ENCODE measurements around the gene PHF2. TPM values are rescaled to one million over a fixed set of nuclear protein-coding genes. Genes with fewer than 3 reads are reported as not detected.

The PHF2 gene
- total and polyA plus RNA-seq, 4 experiments from 2014 or later, result 0.48 to 41.2 (median 21.0) TPM

- intact Hi-C loops (cut with micrococcal nuclease), result no loop called here
- Mint-ChIP-seq H3K4me3 (no peak overlapping the region), H3K4me1 (peaks cover 0 to 1% (median 0%) of the 10 kb centered on the region in 4 donors), H3K27ac (no peak overlapping the region), H3K36me3 (peaks cover 9 to 33% of the 10 kb centered on the region in 2 donors), H3K27me3 (no peaks in the 10 kb centered on the region), H3K9me3 (no peaks in the 10 kb centered on the region)
- ChIA-PET CTCF (ENCODE audit: partially characterized antibody) (no interaction called here), POLR2A (ENCODE audit: partially characterized antibody) (no interaction called here)
- Histone ChIP-seq H3K4me3 (ENCODE audit: low read length in 2 of 2) (no peak overlapping the region), H3K27me3 (ENCODE audit: insufficient read depth, low read length) (no peaks in the 10 kb centered on the region), H3K27ac (ENCODE audit: low read depth, low read length) (no peak overlapping the region), H3K36me3 (ENCODE audit: insufficient read depth, low read length) (peaks cover 8% of the 10 kb centered on the region), H3K9me3 (ENCODE audit: control insufficient read depth in 1 of 2, low read length in 2 of 2) (no peaks in the 10 kb centered on the region), H3K4me1 (ENCODE audit: insufficient read depth, low read length) (no peaks in the 10 kb centered on the region)
- no peak for DNase-seq
These were observed 90.6 kb downstream of the PHF2 start for GRCh38 chr9:93667006-93667405.

DNA sequence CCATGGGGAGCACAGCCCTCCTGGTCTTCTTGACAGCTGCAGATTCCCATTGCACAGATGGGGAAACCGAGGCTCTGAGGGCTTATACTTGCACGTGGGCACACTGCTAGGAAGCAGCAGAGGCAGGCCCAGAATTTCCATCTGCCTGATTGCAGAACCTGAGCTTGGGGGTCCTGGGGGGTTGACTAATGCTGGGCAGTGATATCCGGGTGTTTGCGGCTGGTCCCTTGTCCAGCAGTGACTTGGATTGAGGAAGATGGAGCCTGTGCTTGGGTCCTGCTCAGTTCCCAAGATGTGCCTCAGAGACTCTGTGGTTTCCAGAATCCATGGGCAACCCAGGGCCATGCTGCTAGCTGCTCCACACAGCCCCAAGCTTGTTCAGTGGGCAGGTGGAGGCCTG, 91.2 kb downstream of the PHF2 start:
- no peak for DNase-seq
- H3K4me3 Mint-ChIP-seq, result no peak overlapping the region
- CTCF ChIA-PET (ENCODE audit: partially characterized antibody), result no interaction called here
- peaks cover 11 to 34% of the 10 kb centered on the region in 2 donors for H3K36me3 Mint-ChIP-seq
- H3K36me3 ChIP-seq (ENCODE audit: insufficient read depth, low read length), result peaks cover 1% of the 10 kb centered on the region
- no peak overlapping the region for H3K4me3 ChIP-seq (ENCODE audit: low read length in 2 of 2)
- H3K27me3 ChIP-seq (ENCODE audit: insufficient read depth, low read length), result no peaks in the 10 kb centered on the region
- peak overlapping the region in 1 of 7 donors; percentile 30 for H3K27ac Mint-ChIP-seq
- no peak overlapping the region for H3K27ac ChIP-seq (ENCODE audit: low read depth, low read length)
- H3K9me3 ChIP-seq (ENCODE audit: control insufficient read depth in 1 of 2, low read length in 2 of 2), result no peaks in the 10 kb centered on the region
- no peaks in the 10 kb centered on the region for H3K27me3 Mint-ChIP-seq
- POLR2A ChIA-PET (ENCODE audit: partially characterized antibody), result no interaction called here
- H3K4me1 ChIP-seq (ENCODE audit: insufficient read depth, low read length), result no peaks in the 10 kb centered on the region
- no peaks in the 10 kb centered on the region for H3K9me3 Mint-ChIP-seq
- intact Hi-C loops (cut with micrococcal nuclease), result no loop called here
- H3K4me1 Mint-ChIP-seq, result peaks cover 0 to 1% (median 0%) of the 10 kb centered on the region in 4 donors

GRCh38 chr9:93668261-93668871, 92.0 kb downstream of the PHF2 start:
- Mint-ChIP-seq H3K9me3 (no peaks in the 10 kb centered on the region), H3K4me3 (no peak overlapping the region), H3K27me3 (no peaks in the 10 kb centered on the region), H3K4me1 (peaks cover 0 to 1% (median 0%) of the 10 kb centered on the region in 4 donors), H3K36me3 (peaks cover 15 to 41% of the 10 kb centered on the region in 2 donors), H3K27ac (no peak overlapping the region)
- Histone ChIP-seq H3K27ac (ENCODE audit: low read depth, low read length) (no peak overlapping the region), H3K9me3 (ENCODE audit: control insufficient read depth in 1 of 2, low read length in 2 of 2) (no peaks in the 10 kb centered on the region), H3K36me3 (ENCODE audit: insufficient read depth, low read length) (no peaks in the 10 kb centered on the region), H3K27me3 (ENCODE audit: insufficient read depth, low read length) (no peaks in the 10 kb centered on the region), H3K4me3 (ENCODE audit: low read length in 2 of 2) (no peak overlapping the region), H3K4me1 (ENCODE audit: insufficient read depth, low read length) (no peaks in the 10 kb centered on the region)
- ChIA-PET CTCF (ENCODE audit: partially characterized antibody) (no interaction called here), POLR2A (ENCODE audit: partially characterized antibody) (no interaction called here)
- no peak for DNase-seq
- intact Hi-C loops (cut with micrococcal nuclease), result no loop called here

DNA sequence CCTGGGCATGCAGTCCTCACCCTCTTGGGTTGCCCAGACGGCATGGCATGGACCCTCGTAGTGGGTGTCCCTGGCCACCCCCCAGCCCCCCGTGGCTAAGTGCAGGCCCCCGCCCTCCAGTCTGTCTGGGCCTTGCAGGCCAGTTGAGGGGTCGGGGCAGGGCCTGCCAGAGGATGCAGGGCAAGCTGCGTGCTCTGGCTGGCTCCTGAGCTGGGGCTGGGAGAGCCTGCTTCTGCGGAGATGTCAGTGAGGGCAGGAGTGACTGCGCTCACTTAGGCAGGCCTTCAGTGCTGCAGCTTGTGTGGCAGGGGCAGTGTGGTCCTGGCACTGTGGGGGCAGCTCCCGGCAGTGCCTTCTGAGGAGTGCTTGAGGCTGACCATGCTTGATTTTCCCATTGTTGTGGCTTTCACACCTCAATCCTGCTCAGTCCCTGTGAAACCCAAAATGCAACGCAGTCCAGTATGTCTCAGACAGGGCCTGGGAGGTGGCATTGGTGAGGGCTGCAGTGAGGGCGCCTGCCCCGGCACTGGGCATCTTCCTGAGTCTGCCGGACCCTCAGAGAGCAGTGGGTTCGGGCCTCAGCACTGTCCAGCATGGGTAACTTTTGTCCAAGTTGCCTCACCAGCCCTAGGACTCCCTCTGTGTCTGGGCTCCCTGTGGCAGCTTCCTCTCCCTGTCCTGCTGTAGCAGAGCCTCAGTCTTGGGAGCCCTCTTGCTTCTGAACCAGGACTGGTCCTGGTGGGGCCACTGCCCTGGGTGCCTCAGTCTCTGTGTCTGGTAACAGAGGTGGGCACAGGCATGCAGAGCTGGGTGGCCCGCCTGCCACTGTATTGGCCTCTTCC, 93.0 kb downstream of the PHF2 start:
- H3K27ac Mint-ChIP-seq, result peak overlapping the region in 2 of 7 donors; percentile 42 to 72

DNA sequence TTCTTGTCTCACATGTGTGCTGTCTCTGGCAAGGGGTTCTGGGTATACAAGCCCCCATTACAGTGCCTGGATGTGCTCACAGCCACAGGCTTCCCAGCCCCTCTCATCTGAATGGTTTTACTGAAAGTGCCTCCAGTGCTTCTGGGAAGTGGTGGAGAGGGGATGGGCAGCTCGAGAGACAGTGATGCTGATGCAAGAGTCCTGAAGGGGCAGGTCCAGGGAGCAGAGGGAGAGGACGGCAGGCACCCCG, 93.5 kb downstream of the PHF2 start:
- H3K9me3 ChIP-seq (ENCODE audit: control insufficient read depth in 1 of 2, low read length in 2 of 2), result no peaks in the 10 kb centered on the region
- Mint-ChIP-seq H3K27me3 (no peaks in the 10 kb centered on the region), H3K36me3 (peaks cover 17 to 54% of the 10 kb centered on the region in 2 donors), H3K9me3 (no peaks in the 10 kb centered on the region), H3K4me1 (peaks cover 0 to 1% (median 0%) of the 10 kb centered on the region in 4 donors), H3K27ac (peak overlapping the region in 2 of 7 donors; percentile 42 to 72), H3K4me3 (no peak overlapping the region)
- intact Hi-C loops (cut with micrococcal nuclease), result no loop called here
- no peak overlapping the region for H3K27ac ChIP-seq (ENCODE audit: low read depth, low read length)
- H3K36me3 ChIP-seq (ENCODE audit: insufficient read depth, low read length), result peaks cover 4% of the 10 kb centered on the region
- ChIA-PET POLR2A (ENCODE audit: partially characterized antibody) (no interaction called here), CTCF (ENCODE audit: partially characterized antibody) (no interaction called here)
- no peak for DNase-seq
- H3K4me3 ChIP-seq (ENCODE audit: low read length in 2 of 2), result no peak overlapping the region
- no peaks in the 10 kb centered on the region for H3K4me1 ChIP-seq (ENCODE audit: insufficient read depth, low read length)
- H3K27me3 ChIP-seq (ENCODE audit: insufficient read depth, low read length), result no peaks in the 10 kb centered on the region

More for the DNA sequence above, 93.0 kb downstream of the PHF2 start:
- no peaks in the 10 kb centered on the region for H3K27me3 ChIP-seq (ENCODE audit: insufficient read depth, low read length)
- H3K9me3 ChIP-seq (ENCODE audit: control insufficient read depth in 1 of 2, low read length in 2 of 2), result no peaks in the 10 kb centered on the region
- H3K4me1 ChIP-seq (ENCODE audit: insufficient read depth, low read length), result no peaks in the 10 kb centered on the region
- H3K36me3 ChIP-seq (ENCODE audit: insufficient read depth, low read length), result peaks cover 4% of the 10 kb centered on the region
- Mint-ChIP-seq H3K4me1 (peaks cover 0 to 1% (median 0%) of the 10 kb centered on the region in 4 donors), H3K9me3 (no peaks in the 10 kb centered on the region), H3K4me3 (no peak overlapping the region), H3K27me3 (no peaks in the 10 kb centered on the region), H3K36me3 (peaks cover 18 to 49% of the 10 kb centered on the region in 2 donors)
- ChIA-PET POLR2A (ENCODE audit: partially characterized antibody) (no interaction called here), CTCF (ENCODE audit: partially characterized antibody) (no interaction called here)
- DNase-seq, result no peak
- H3K4me3 ChIP-seq (ENCODE audit: low read length in 2 of 2), result no peak overlapping the region
- intact Hi-C loops (cut with micrococcal nuclease), result no loop called here
- no peak overlapping the region for H3K27ac ChIP-seq (ENCODE audit: low read depth, low read length)

DNA sequence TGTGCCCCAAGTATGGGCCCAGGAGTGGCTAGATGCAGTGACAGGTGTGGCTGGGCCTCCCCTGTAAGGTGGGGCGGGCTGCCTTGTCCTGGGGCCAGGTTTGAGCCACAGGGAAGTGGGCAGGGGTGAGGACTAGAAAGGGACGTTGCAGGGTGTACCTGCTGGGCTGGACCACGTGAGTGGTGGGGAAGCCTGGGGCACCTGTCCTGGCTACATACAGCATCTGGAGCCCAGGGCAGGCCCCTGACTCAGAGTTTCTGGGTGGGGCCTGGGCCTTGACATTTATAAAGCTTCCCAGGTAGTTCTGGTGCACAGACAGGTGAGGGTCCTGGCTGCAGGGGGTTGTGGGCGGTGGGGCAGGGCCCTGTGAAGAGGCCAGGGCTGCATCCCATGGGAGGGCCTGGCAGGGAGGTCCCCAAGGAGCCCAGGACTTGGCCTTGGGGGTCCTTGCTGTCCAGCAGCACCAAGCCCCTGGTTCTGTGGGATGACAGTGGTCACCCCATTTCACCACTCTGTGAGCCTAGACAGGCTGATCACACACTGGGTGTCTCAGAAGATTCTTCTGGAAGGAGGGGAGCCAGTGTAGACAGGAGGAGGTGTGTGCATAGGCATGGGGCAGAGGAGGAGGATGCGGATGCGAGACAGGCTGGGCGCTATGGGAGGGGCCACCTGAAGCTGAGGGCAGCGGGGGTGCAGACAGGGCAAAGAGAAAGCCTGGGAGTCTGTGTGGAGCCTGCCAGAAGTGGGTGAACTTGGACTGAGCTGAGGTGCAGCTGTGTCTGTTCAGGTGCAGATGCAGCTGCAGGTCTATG, 94.0 kb downstream of the PHF2 start:
- Histone ChIP-seq H3K4me3 (ENCODE audit: low read length in 2 of 2) (no peak overlapping the region), H3K36me3 (ENCODE audit: insufficient read depth, low read length) (peaks cover 4% of the 10 kb centered on the region), H3K27ac (ENCODE audit: low read depth, low read length) (no peak overlapping the region), H3K9me3 (ENCODE audit: control insufficient read depth in 1 of 2, low read length in 2 of 2) (no peaks in the 10 kb centered on the region), H3K27me3 (ENCODE audit: insufficient read depth, low read length) (no peaks in the 10 kb centered on the region), H3K4me1 (ENCODE audit: insufficient read depth, low read length) (no peaks in the 10 kb centered on the region)
- CTCF ChIA-PET (ENCODE audit: partially characterized antibody), result no interaction called here
- H3K36me3 Mint-ChIP-seq, result peaks cover 18 to 58% of the 10 kb centered on the region in 2 donors
- H3K27me3 Mint-ChIP-seq, result no peaks in the 10 kb centered on the region
- no peaks in the 10 kb centered on the region for H3K9me3 Mint-ChIP-seq
- peaks cover 0 to 1% (median 0%) of the 10 kb centered on the region in 4 donors for H3K4me1 Mint-ChIP-seq
- POLR2A ChIA-PET (ENCODE audit: partially characterized antibody), result no interaction called here
- no peak for DNase-seq
- H3K27ac Mint-ChIP-seq, result peak overlapping the region in 4 of 7 donors; percentile 30 to 52 (median 46)
- no peak overlapping the region for H3K4me3 Mint-ChIP-seq
- intact Hi-C loops (cut with micrococcal nuclease), result no loop called here

GRCh38 chr9:93671020-93671338, 94.6 kb downstream of the PHF2 start:
- Histone ChIP-seq H3K4me1 (ENCODE audit: insufficient read depth, low read length) (no peaks in the 10 kb centered on the region), H3K36me3 (ENCODE audit: insufficient read depth, low read length) (peaks cover 4% of the 10 kb centered on the region), H3K27me3 (ENCODE audit: insufficient read depth, low read length) (no peaks in the 10 kb centered on the region), H3K4me3 (ENCODE audit: low read length in 2 of 2) (no peak overlapping the region), H3K27ac (ENCODE audit: low read depth, low read length) (no peak overlapping the region), H3K9me3 (ENCODE audit: control insufficient read depth in 1 of 2, low read length in 2 of 2) (no peaks in the 10 kb centered on the region)
- Mint-ChIP-seq H3K9me3 (no peaks in the 10 kb centered on the region), H3K27me3 (no peaks in the 10 kb centered on the region), H3K4me1 (peaks cover 0 to 1% (median 0%) of the 10 kb centered on the region in 4 donors), H3K36me3 (peaks cover 18 to 55% of the 10 kb centered on the region in 2 donors), H3K4me3 (no peak overlapping the region), H3K27ac (peak overlapping the region in 3 of 7 donors; percentile 14 to 52 (median 30))
- ChIA-PET CTCF (ENCODE audit: partially characterized antibody) (no interaction called here), POLR2A (ENCODE audit: partially characterized antibody) (no interaction called here)
- no peak for DNase-seq
- intact Hi-C loops (cut with micrococcal nuclease), result no loop called here

Measured in CD4-positive, alpha-beta memory T cell (primary cell).